Mesothelial cell of epicardium (in vitro differentiated cells): ENCODE data around the gene DLGAP1. TPM values are rescaled to one million over a fixed set of nuclear protein-coding genes. Genes with fewer than 3 reads are reported as not detected.

Experiments
- DNase-seq, 2 experiments: peaks; one replicate each; pipeline ENCODE4 v3.0.0; 2021; ENCODE audit warnings: low spot score in 2 of 2; ENCODE audit not compliant: unreplicated experiment in 2 of 2
- H3K27ac Mint-ChIP-seq: 2 replicates; pipeline ENCODE4 v1.8.0; 2021; ENCODE audit warnings: mixed read lengths
- H3K27me3 Mint-ChIP-seq: 2 replicates; pipeline ENCODE4 v1.8.0; 2021; ENCODE audit warnings: low read depth, mixed read lengths
- H3K36me3 Mint-ChIP-seq: 2 replicates; pipeline ENCODE4 v1.8.0; 2021; ENCODE audit warnings: mixed read lengths
- H3K4me1 Mint-ChIP-seq: 2 replicates; pipeline ENCODE4 v1.8.0; 2021; ENCODE audit warnings: mixed read lengths
- H3K4me3 Mint-ChIP-seq: 2 replicates; pipeline ENCODE4 v1.8.0; 2021; ENCODE audit warnings: mild to moderate bottlenecking, moderate library complexity, mixed read lengths
- H3K9me3 Mint-ChIP-seq: 2 replicates; pipeline ENCODE4 v1.8.0; 2021; ENCODE audit warnings: mixed read lengths
- total RNA-seq: library from RNA; stranded (reverse); gene quantifications from 3 replicates; pipeline ENCODE4 v1.2.1, GENCODE V29; 2021
- TF ChIP-seq, protein P1 (sequence below): fragments of 200-600 bp; sonication (generic); IDR thresholded peaks from one replicate; pipeline ENCODE4 v1.5.0; 2021; ENCODE audit warnings: antibody characterized with exemption; ENCODE audit not compliant: unreplicated experiment

DLGAP1 gene
- total RNA-seq, 1 donor from 2014 or later: 4.6 TPM

DNA sequence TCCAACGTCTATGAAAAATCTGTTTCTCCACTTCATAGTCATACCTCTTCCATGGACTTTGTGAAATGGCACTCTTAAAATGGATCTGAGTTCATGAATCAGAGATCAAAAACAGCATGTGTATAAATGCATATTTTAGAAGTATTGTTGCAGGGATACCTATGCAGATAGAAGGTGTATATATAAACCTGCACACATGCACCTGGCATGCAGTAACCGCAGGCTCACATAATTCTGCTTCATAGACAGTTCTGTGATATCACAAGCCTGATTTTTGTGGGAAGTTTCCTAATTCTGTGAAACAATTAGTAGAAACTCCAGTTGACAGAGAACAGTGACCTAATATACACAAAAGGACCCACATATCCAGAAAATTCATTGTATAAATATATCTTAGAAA is 583.4 kb downstream of the DLGAP1 start:
- TF ChIP-seq, protein P1, sequence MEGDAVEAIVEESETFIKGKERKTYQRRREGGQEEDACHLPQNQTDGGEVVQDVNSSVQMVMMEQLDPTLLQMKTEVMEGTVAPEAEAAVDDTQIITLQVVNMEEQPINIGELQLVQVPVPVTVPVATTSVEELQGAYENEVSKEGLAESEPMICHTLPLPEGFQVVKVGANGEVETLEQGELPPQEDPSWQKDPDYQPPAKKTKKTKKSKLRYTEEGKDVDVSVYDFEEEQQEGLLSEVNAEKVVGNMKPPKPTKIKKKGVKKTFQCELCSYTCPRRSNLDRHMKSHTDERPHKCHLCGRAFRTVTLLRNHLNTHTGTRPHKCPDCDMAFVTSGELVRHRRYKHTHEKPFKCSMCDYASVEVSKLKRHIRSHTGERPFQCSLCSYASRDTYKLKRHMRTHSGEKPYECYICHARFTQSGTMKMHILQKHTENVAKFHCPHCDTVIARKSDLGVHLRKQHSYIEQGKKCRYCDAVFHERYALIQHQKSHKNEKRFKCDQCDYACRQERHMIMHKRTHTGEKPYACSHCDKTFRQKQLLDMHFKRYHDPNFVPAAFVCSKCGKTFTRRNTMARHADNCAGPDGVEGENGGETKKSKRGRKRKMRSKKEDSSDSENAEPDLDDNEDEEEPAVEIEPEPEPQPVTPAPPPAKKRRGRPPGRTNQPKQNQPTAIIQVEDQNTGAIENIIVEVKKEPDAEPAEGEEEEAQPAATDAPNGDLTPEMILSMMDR: no peak
- H3K4me3 Mint-ChIP-seq: no peak overlapping the region
- H3K27me3 Mint-ChIP-seq: no peaks in the 10 kb centered on the region
- H3K4me1 Mint-ChIP-seq: peaks cover 43% of the 10 kb centered on the region
- H3K36me3 Mint-ChIP-seq: no peaks in the 10 kb centered on the region
- DNase-seq: no peak
- H3K9me3 Mint-ChIP-seq: no peaks in the 10 kb centered on the region
- H3K27ac Mint-ChIP-seq: no peak overlapping the region

GRCh38 chr18:3870914-3871313 is 584.2 kb downstream of the DLGAP1 start:
- Mint-ChIP-seq H3K4me1 (peaks cover 43% of the 10 kb centered on the region), H3K27me3 (no peaks in the 10 kb centered on the region), H3K36me3 (no peaks in the 10 kb centered on the region), H3K9me3 (no peaks in the 10 kb centered on the region), H3K4me3 (no peak overlapping the region), H3K27ac (no peak overlapping the region)
- TF ChIP-seq, protein P1: no peak
- no peak for DNase-seq

- Mint-ChIP-seq H3K4me3 (no peak overlapping the region), H3K27me3 (no peaks in the 10 kb centered on the region), H3K27ac (no peak overlapping the region), H3K9me3 (no peaks in the 10 kb centered on the region), H3K4me1 (peaks cover 43% of the 10 kb centered on the region), H3K36me3 (no peaks in the 10 kb centered on the region)
- TF ChIP-seq, protein P1: peak; percentile 69
- no peak for DNase-seq
These were observed 585.3 kb downstream of the DLGAP1 start for GRCh38 chr18:3869848-3870247.

DNA sequence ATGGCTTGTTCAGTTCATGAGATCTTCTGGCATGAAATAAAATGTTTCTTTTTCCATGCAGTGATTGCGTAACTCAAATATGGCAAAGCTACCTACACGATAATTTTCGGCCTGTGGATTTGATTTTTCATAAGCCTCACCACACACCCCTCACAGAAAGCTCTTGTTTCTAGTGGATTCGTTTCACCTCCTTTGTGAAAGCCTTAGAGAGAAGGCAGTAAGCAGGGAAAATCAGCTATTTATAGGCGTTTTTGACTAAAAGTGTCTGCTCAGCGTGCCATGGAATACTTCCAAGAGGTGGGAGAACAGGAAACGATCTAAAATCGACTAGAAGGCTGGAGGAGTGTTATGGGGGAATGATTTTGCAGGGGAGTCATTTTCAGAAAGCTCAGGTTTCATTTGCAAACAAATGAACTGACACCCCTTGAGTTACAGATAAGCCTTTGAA is 587.2 kb downstream of the DLGAP1 start:
- Mint-ChIP-seq H3K27ac (peak overlapping the region; percentile 75), H3K9me3 (no peaks in the 10 kb centered on the region), H3K27me3 (no peaks in the 10 kb centered on the region), H3K4me3 (no peak overlapping the region), H3K4me1 (peaks cover 27% of the 10 kb centered on the region), H3K36me3 (no peaks in the 10 kb centered on the region)
- no peak for DNase-seq
- TF ChIP-seq, protein P1: no peak

GRCh38 chr18:3867236-3867635 is 587.9 kb downstream of the DLGAP1 start:
- no peak for DNase-seq
- TF ChIP-seq, protein P1: no peak
- no peaks in the 10 kb centered on the region for H3K9me3 Mint-ChIP-seq
- H3K4me3 Mint-ChIP-seq: no peak overlapping the region
- peaks cover 21% of the 10 kb centered on the region for H3K4me1 Mint-ChIP-seq
- H3K36me3 Mint-ChIP-seq: no peaks in the 10 kb centered on the region
- H3K27me3 Mint-ChIP-seq: no peaks in the 10 kb centered on the region
- peak overlapping the region; percentile 82 for H3K27ac Mint-ChIP-seq
